K562 (cell line): ENCODE measurements around the gene ANKZF1. TPM values are rescaled to one million over a fixed set of nuclear protein-coding genes. Genes with fewer than 3 reads are reported as not detected.

ENCODE experiments used
- CBX2 ChIP-seq: fragments of 200-600 bp; sonication (generic); IDR thresholded peaks from one replicate; pipeline ENCODE4 v1.6.1; 2012; ENCODE audit warnings: mild to moderate bottlenecking, low read length, inconsistent platforms; ENCODE audit not compliant: insufficient read depth, poor library complexity, severe bottlenecking
- EP300 ChIP-seq: IDR thresholded peaks from 2 replicates; pipeline ENCODE4 v1.6.1; 2012; ENCODE audit warnings: low read length, improper control_type of control experiment
- EP400 ChIP-seq: fragments of 450-650 bp; IDR thresholded peaks from 2 replicates; pipeline ENCODE4 v1.6.1; 2017; ENCODE audit warnings: antibody characterized with exemption, mild to moderate bottlenecking, moderate library complexity
- HMBOX1 ChIP-seq: sonication (generic); IDR thresholded peaks from 2 replicates; pipeline ENCODE4 v1.6.1; 2016
- LCOR ChIP-seq: sonication (generic); formaldehyde crosslinking; IDR thresholded peaks from 2 replicates; pipeline ENCODE4 v1.8.0; 2022; ENCODE audit warnings: mild to moderate bottlenecking, missing genetic modification reagents
- NCOA2 ChIP-seq, 2 experiments: fragments of 450-650 bp; IDR thresholded peaks; 2 replicates each; pipeline ENCODE4 v1.6.1; 2018; ENCODE audit warnings: mild to moderate bottlenecking in 2 of 2, moderate library complexity in 1 of 2; ENCODE audit not compliant: partially characterized antibody in 2 of 2
- NR4A1 ChIP-seq, 2 experiments: fragments of 250-450 bp in 1 of 2; fragments of 450-650 bp in 1 of 2; sonication (Bioruptor Pico) in 1 of 2; IDR thresholded peaks; 2 replicates each; pipeline versions ENCODE4 v1.4.0 to v1.6.1; 2016 to 2020; ENCODE audit warnings: mild to moderate bottlenecking in 2 of 2, missing compliant biosample characterization in 1 of 2, missing genetic modification characterization in 1 of 2, moderate library complexity in 1 of 2
- SPI1 ChIP-seq: IDR thresholded peaks from 2 replicates; pipeline ENCODE4 v1.6.1; 2011; ENCODE audit warnings: low read depth, low read length, control low read depth, borderline replicate concordance
- SREBF1 ChIP-seq: fragments of 150-350 bp; IDR thresholded peaks from 2 replicates; pipeline ENCODE4 v1.6.1; 2014; ENCODE audit warnings: antibody characterized with exemption, low read depth, low read length, borderline replicate concordance
- SRSF7 ChIP-seq: fragments of 200-400 bp; formaldehyde crosslinking; optimal IDR thresholded peaks from 2 replicates; pipeline ENCODE3; 2017; ENCODE audit warnings: mild to moderate bottlenecking, low read depth, low read length
- UBTF ChIP-seq, 2 experiments: IDR thresholded peaks; 2 replicates each; pipeline ENCODE4 v1.6.1; 2012; ENCODE audit warnings: improper control_type of control experiment in 2 of 2, low read depth in 2 of 2, low read length in 2 of 2, borderline replicate concordance in 1 of 2
- ZNF134 ChIP-seq: fragments of 250-450 bp; sonication (Bioruptor Pico); conservative IDR thresholded peaks from 2 replicates; pipeline ENCODE4 v1.4.0; 2020
- ZNF140 ChIP-seq: fragments of 250-450 bp; sonication (Bioruptor Pico); IDR thresholded peaks from 2 replicates; pipeline ENCODE4 v1.8.0; 2021; ENCODE audit warnings: moderate library complexity, mild to moderate bottlenecking, inconsistent platforms
- ZNF592 ChIP-seq: fragments of 450-650 bp; IDR thresholded peaks from 2 replicates; pipeline ENCODE4 v1.6.1; 2017; ENCODE audit warnings: antibody characterized with exemption, mild to moderate bottlenecking
- ZNF77 ChIP-seq: fragments of 250-450 bp; sonication (Bioruptor Pico); IDR thresholded peaks from 2 replicates; pipeline ENCODE4 v1.5.0; 2020
- polyA plus RNA-seq, 8 experiments: library from polyadenylated mRNA; depleted of rRNA in 4 of 8; stranded (reverse) in 5 of 8; unstranded in 3 of 8; fragments of >200 nt; fragmentation: Nextera tagmentation in 2 of 8; fragmentation: Illumina TruSeq in 1 of 8; extraction: Ambion mirVana in 2 of 8; extraction: Trizol in 1 of 8; gene quantifications; 2 replicates each; pipeline versions ENCODE4 v1.2.1 to v1.2.3, GENCODE V29; 2011 to 2014; ENCODE audit warnings: inconsistent platforms in 1 of 8, missing spikeins in 1 of 8
- total RNA-seq, 7 experiments: library from RNA; depleted of rRNA in 6 of 7; stranded (reverse); fragments of >200 nt in 6 of 7; fragmentation: Illumina TruSeq in 2 of 7; extraction: Trizol in 2 of 7; gene quantifications; 2 replicates each; pipeline versions ENCODE4 v1.2.1 to v1.2.3, GENCODE V29; 2011 to 2021; ENCODE audit warnings: low replicate concordance in 1 of 7
- TF ChIP-seq, protein P1 (sequence below): fragments of 200-400 bp; formaldehyde crosslinking; IDR thresholded peaks from 2 replicates; pipeline ENCODE4 v1.6.1; 2017; ENCODE audit warnings: mild to moderate bottlenecking, low read depth, low read length, moderate library complexity

The ANKZF1 gene
- total and polyA plus RNA-seq, 9 of the 15 experiments (the other 6 are each of a cell fraction or from before 2014, with no cell fraction given): 3.1 to 60.6 (median 31.0) TPM

DNA sequence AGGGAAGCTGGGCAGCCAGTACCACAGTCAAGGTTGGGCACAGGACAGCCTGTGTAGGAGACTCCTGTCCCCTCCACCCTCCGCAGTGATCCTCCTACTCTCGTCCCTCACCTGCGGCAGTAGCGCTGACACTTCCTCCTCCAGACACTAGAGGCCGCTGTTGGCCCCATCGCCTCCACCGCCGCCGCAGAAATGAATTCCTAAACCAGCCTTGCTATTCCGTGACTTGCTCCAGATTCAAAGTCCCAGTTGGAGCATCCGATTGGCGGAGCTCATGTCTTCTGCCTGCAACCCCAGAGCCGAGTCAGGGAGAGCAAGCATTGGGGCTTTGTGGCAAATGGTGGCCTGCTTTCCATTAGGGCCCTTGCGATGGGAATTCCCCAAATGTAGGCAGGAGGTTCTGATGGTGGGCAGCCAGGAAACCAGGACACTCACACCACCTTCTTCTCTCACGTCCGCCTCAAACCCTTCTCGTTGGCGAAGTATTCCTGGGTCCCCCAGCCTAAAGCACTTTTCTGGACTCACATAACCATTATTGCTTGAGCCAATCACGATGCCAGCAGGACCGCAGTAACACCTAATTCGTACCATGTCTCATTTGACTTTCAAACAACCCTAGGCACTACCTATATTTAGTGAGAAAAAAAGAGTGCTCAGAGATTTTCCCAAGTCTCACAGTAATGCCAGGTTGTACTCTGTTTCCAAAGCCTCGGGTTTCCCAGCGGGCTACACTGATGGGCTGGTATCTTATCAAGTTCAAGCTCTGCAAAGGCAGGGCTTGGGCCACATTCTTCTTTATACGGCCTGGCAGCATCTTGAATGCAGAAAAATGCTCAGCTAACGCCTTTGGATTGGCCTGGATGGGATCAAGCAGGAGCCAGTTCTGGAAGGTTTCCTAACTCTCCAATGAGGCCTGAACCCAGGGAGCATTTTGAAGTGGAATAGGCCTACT lies 48.4 kb downstream of the ANKZF1 start (continued):
- TF ChIP-seq UBTF (IDR thresholded peaks at IDR 0.05; ENCODE audit: borderline replicate concordance in 1 of 2, low read depth in 2 of 2, low read length in 2 of 2) (no peak), ZNF592 (no peak), SREBF1 (no peak), EP300 (no peak), CBX2 (no peak), NR4A1 (CRISPR knock-in tag; IDR thresholded peaks at IDR 0.05) (no peak), NR4A1 (tag; IDR thresholded peaks at IDR 0.05) (no peak), LCOR (CRISPR knock-in tag) (no peak), ZNF140 (CRISPR knock-in tag) (no peak), EP400 (no peak), SRSF7 (no peak), HMBOX1 (0 out of 2 replicates have a peak, but pooled peaks have one; percentile 36), ZNF134 (CRISPR knock-in tag) (no peak), ZNF77 (no peak), NCOA2 (IDR thresholded peaks at IDR 0.05; ENCODE audit: partially characterized antibody in 2 of 2) (no peak), SPI1 (peak; percentile 42; the same call in 1 of the 2 replicates)
- TF ChIP-seq, protein P1, sequence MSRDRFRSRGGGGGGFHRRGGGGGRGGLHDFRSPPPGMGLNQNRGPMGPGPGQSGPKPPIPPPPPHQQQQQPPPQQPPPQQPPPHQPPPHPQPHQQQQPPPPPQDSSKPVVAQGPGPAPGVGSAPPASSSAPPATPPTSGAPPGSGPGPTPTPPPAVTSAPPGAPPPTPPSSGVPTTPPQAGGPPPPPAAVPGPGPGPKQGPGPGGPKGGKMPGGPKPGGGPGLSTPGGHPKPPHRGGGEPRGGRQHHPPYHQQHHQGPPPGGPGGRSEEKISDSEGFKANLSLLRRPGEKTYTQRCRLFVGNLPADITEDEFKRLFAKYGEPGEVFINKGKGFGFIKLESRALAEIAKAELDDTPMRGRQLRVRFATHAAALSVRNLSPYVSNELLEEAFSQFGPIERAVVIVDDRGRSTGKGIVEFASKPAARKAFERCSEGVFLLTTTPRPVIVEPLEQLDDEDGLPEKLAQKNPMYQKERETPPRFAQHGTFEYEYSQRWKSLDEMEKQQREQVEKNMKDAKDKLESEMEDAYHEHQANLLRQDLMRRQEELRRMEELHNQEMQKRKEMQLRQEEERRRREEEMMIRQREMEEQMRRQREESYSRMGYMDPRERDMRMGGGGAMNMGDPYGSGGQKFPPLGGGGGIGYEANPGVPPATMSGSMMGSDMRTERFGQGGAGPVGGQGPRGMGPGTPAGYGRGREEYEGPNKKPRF: no peak
